A549 (cell line): ENCODE results near the gene SUDS3. TPM values are rescaled to one million over a fixed set of nuclear protein-coding genes. Genes with fewer than 3 reads are reported as not detected.

Experiments
- ATAC-seq, 2 experiments: fragments of 200-7000 bp in 1 of 2; fragments of >200 bp in 1 of 2; cut with Nextera tagmentation in 1 of 2; cut with Tn5 transposase in 1 of 2; 3 replicates each; pipeline versions ENCODE4 v1.8.0 to v1.9.1; 2018 to 2020; ENCODE audit warnings: mild to moderate bottlenecking in 1 of 2, moderate library complexity in 1 of 2
- CTCF ChIA-PET: fragments of 300-600 bp; sonication (Branson Sonifier 250); formaldehyde crosslinking; extraction: SDS; loops from one replicate; lab custom pipeline; 2021; ENCODE audit warnings: antibody characterized with exemption, inconsistent platforms; lab: Yijun Ruan, JAX
- POLR2A ChIA-PET: fragments of 350-600 bp; formaldehyde crosslinking; extraction: SDS; loops from one replicate; lab custom pipeline; 2021; ENCODE audit warnings: antibody characterized with exemption, inconsistent platforms; lab: Yijun Ruan, JAX
- DNase-seq, 2 experiments: peaks; one replicate each; pipeline versions ENCODE4 v3.0.0 to v3.0.0-alpha.2; 2011 to 2016; ENCODE audit warnings: low read depth in 1 of 2, low spot score in 1 of 2
- FAIRE-seq: peaks from 2 replicates; lab custom pipeline; 2011; peaks lifted over from hg19 to GRCh38; lab: Jason Lieb, UNC
- H3K27ac ChIP-seq, 2 experiments: fragments of >200 bp; sonication (Bioruptor Twin); formaldehyde crosslinking; 3 replicates each; pipeline ENCODE4 v1.5.1; 2016 to 2017
- H3K4me1 ChIP-seq: fragments of >200 bp; sonication (Bioruptor Twin); formaldehyde crosslinking; 3 replicates; pipeline ENCODE4 v1.6.1; 2016
- H3K4me2 ChIP-seq: fragments of >200 bp; sonication (Bioruptor Twin); formaldehyde crosslinking; 3 replicates; pipeline ENCODE4 v1.6.1; 2016
- H3K4me3 ChIP-seq: fragments of >200 bp; sonication (Bioruptor Twin); formaldehyde crosslinking; 3 replicates; pipeline ENCODE4 v1.5.1; 2016
- H3K9me3 ChIP-seq: fragments of >200 bp; sonication (Bioruptor Twin); formaldehyde crosslinking; 3 replicates; pipeline ENCODE4 v1.6.1; 2016
- CBX8 ChIP-seq: fragments of 200-600 bp; sonication (generic); IDR thresholded peaks from 2 replicates; pipeline ENCODE4 v1.6.1; 2016
- CEBPB ChIP-seq, 2 experiments: fragments of >200 bp in 1 of 2; sonication (Bioruptor Twin) in 1 of 2; formaldehyde crosslinking in 1 of 2; IDR thresholded peaks; 2 replicates each; pipeline ENCODE4 v1.6.1; 2012 to 2016
- CTCF ChIP-seq: fragments of >200 bp; sonication (Bioruptor Twin); formaldehyde crosslinking; IDR thresholded peaks from 3 replicates; pipeline ENCODE4 v1.5.1; 2016
- ESRRA ChIP-seq: fragments of 150-350 bp; IDR thresholded peaks from 2 replicates; pipeline ENCODE4 v1.6.1; 2014; ENCODE audit warnings: mild to moderate bottlenecking, low read length, borderline replicate concordance
- HES2 ChIP-seq: fragments of >200 bp; sonication (Bioruptor Twin); formaldehyde crosslinking; IDR thresholded peaks from 2 replicates; pipeline ENCODE4 v1.6.1; 2016
- HMGXB4 ChIP-seq: fragments of 250-450 bp; sonication (Bioruptor Pico); IDR thresholded peaks from 2 replicates; pipeline ENCODE4 v1.5.0; 2021; ENCODE audit warnings: mild to moderate bottlenecking, moderate library complexity, borderline replicate concordance
- KDM1A ChIP-seq: fragments of 200-600 bp; sonication (generic); IDR thresholded peaks from 2 replicates; pipeline ENCODE4 v1.6.1; 2016; ENCODE audit warnings: low read depth, mild to moderate bottlenecking
- MAFK ChIP-seq: fragments of 450-650 bp; IDR thresholded peaks from 2 replicates; pipeline ENCODE4 v1.6.1; 2014; ENCODE audit not compliant: partially characterized antibody
- MAX ChIP-seq: IDR thresholded peaks from 2 replicates; pipeline ENCODE4 v1.6.1; 2012
- NFE2L2 ChIP-seq: fragments of 150-350 bp; conservative IDR thresholded peaks from 2 replicates; pipeline ENCODE4 v1.6.1; 2014; ENCODE audit warnings: low read length
- NR3C1 ChIP-seq: fragments of >200 bp; sonication (Bioruptor Twin); formaldehyde crosslinking; IDR thresholded peaks from 3 replicates; pipeline ENCODE4 v1.6.1; 2017
- PBX3 ChIP-seq: IDR thresholded peaks from 2 replicates; pipeline ENCODE4 v1.6.1; 2012
- POLR2AphosphoS2 ChIP-seq: conservative IDR thresholded peaks from 2 replicates; pipeline ENCODE4 v1.6.1; 2012; ENCODE audit warnings: low read length, improper control_type of control experiment, inconsistent platforms
- RAD21 ChIP-seq, 2 experiments: fragments of >200 bp in 1 of 2; sonication (Bioruptor Twin) in 1 of 2; formaldehyde crosslinking in 1 of 2; IDR thresholded peaks in 1 of 2; conservative IDR thresholded peaks in 1 of 2; 2 replicates in 1 of 2; 3 replicates in 1 of 2; pipeline ENCODE4 v1.6.1; 2012 to 2018; ENCODE audit warnings: inconsistent platforms in 1 of 2
- RCOR1 ChIP-seq: fragments of 150-350 bp; IDR thresholded peaks from 2 replicates; pipeline ENCODE4 v1.6.1; 2014; ENCODE audit warnings: antibody characterized with exemption, low read length, low read depth
- RNF2 ChIP-seq: fragments of 200-600 bp; sonication (generic); IDR thresholded peaks from 2 replicates; pipeline ENCODE4 v1.6.1; 2016; ENCODE audit warnings: low read depth, mild to moderate bottlenecking, antibody characterized with exemption, moderate library complexity, borderline replicate concordance
- SREBF2 ChIP-seq: fragments of 450-650 bp; IDR thresholded peaks from 2 replicates; pipeline ENCODE4 v1.6.1; 2014; ENCODE audit warnings: mild to moderate bottlenecking, moderate library complexity
- WGBS: methylation state at CpG from one replicate; pipeline ENCODE4 v1.1.6; 2017; ENCODE audit errors: missing lambda C conversion rate; 5-methylcytosine and 5-hydroxymethylcytosine counted together
- polyA plus RNA-seq, 4 experiments: library from polyadenylated mRNA; depleted of rRNA in 3 of 4; stranded (reverse); fragments of >200 nt; fragmentation: RNase III in 1 of 4; extraction: RNeasy Plus Mini Kit Qiagen cat#74134 plus additional on column Dnase treatment in 1 of 4; gene quantifications; 2 replicates in 3 of 4; 3 replicates in 1 of 4; pipeline ENCODE4 v1.2.3, GENCODE V29; 2011 to 2017
- TF ChIP-seq, protein P1 (sequence below): fragments of >200 bp; sonication (Bioruptor Twin); formaldehyde crosslinking; IDR thresholded peaks from 3 replicates; pipeline ENCODE4 v1.6.1; 2016

The SUDS3 gene
- polyA plus RNA-seq, 2 of the 4 experiments (the other 2 are of a cell fraction): 20.3 to 36.5 TPM

GRCh38 chr12:118370601-118371000 lies 5.8 kb upstream of the SUDS3 start:
- Histone ChIP-seq H3K9me3 (no peaks in the 10 kb centered on the region), H3K4me2 (peak overlapping the region; percentile 93), H3K4me1 (peaks cover 16% of the 10 kb centered on the region), H3K4me3 (peak overlapping the region; percentile 74; the same call in 2 of the 3 replicates), H3K27ac (peak overlapping the region in 1 of 2 experiments; percentile 89; a peak in 2 of 6 replicates)
- no peak for DNase-seq
- TF ChIP-seq, protein P1, sequence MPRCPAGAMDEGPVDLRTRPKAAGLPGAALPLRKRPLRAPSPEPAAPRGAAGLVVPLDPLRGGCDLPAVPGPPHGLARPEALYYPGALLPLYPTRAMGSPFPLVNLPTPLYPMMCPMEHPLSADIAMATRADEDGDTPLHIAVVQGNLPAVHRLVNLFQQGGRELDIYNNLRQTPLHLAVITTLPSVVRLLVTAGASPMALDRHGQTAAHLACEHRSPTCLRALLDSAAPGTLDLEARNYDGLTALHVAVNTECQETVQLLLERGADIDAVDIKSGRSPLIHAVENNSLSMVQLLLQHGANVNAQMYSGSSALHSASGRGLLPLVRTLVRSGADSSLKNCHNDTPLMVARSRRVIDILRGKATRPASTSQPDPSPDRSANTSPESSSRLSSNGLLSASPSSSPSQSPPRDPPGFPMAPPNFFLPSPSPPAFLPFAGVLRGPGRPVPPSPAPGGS: no peak
- no peak for TF ChIP-seq SREBF2
- no peak for TF ChIP-seq CEBPB (IDR thresholded peaks at IDR 0.05)
- TF ChIP-seq CTCF: no peak
- no peak for TF ChIP-seq KDM1A
- no peak for TF ChIP-seq NFE2L2
- TF ChIP-seq MAX: no peak
- TF ChIP-seq NR3C1: no peak
- TF ChIP-seq MAFK: no peak
- TF ChIP-seq RCOR1: no peak
- no peak for TF ChIP-seq HES2
- POLR2A ChIA-PET: no interaction called here
- 70% methylated on average over 3 of the region's 3 CpGs for WGBS
- CTCF ChIA-PET: interaction anchor here (0.7 to 1.0 kb wide), 4 partner anchors 19 to 206 kb away, joined by 3 to 4 read pairs (median 3); no protein-coding TSS in a partner anchor
- FAIRE-seq: no peak
- no peak for ATAC-seq

DNA sequence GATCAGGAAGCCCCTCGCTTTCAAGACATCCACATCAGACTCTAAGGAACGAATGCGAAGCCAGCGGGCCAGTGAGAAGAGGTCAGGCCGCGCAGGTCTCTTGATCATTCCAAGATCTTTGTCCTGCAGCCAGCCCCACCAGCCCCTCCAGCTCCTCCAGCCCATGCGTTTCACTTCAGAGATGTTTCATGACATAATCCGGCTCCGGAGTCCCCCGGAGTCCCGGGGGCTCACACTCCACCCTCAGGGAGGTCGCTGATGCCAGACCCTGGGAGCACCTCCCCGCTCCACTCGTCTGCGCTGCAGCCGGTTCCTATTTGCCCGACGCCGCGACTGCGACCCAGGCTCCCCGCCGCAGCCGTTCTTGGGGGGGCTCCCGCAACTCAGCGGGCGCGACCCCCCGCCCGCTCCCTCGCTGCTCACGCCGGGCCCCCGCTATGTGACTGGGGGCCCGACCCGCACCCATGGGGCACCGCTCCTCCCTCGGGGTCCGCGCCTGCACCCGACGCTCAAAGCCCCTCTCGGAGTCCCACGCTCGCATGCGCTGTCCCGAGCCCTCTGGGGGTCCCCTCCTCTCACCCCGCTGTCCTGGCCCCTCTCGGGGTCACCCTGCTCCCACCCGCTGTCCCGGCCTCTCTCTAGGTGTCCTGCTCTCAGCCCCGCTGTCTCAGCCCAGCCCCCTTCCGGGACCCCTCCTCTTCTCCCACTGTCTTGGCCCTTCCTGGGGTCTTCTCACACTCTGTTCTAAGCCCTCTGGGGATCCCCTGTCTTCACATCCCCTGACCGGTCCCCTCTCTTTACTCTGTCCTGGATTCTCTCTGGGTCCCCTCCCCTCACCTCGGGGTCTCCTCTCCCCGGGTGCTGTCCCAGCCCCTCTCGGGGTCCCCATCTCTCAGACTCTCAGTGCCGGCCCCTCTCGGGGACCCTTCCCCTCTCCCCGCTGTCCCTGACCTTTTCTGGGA lies 4.8 kb upstream of the SUDS3 start:
- H3K27ac ChIP-seq: peak overlapping the region; percentile 60 to 89
- H3K4me2 ChIP-seq: peak overlapping the region; percentile 93
- H3K4me3 ChIP-seq: peak overlapping the region; percentile 74
- DNase-seq: peak; percentile 16 to 36
- WGBS: 3% methylated on average over 34 of the region's 60 CpGs
- CTCF ChIA-PET: interaction anchor here (0.7 to 1.0 kb wide), 4 partner anchors 20 to 207 kb away, joined by 3 to 4 read pairs (median 3); no protein-coding TSS in a partner anchor
- peaks cover 19% of the 10 kb centered on the region for H3K4me1 ChIP-seq
- TF ChIP-seq CBX8 (no peak), ESRRA (no peak), RAD21 (conservative IDR thresholded peaks at IDR 0.05 in 1 of 2, IDR thresholded peaks at IDR 0.05 in 1 of 2) (no peak), RNF2 (no peak), MAFK (no peak), NR3C1 (no peak), HMGXB4 (CRISPR knock-in tag) (no peak), PBX3 (no peak), CTCF (no peak), POLR2AphosphoS2 (no peak)
- TF ChIP-seq, all 56 proteins: peak for 0
- ATAC-seq: peak; percentile 21 to 23; a peak in 3 of 6 replicates
- no peaks in the 10 kb centered on the region for H3K9me3 ChIP-seq
- no peak for FAIRE-seq
- POLR2A ChIA-PET: no interaction called here
